ENCODE results near the gene DAPK2.

GRCh38 chr15:63908281-63908680 is 138.0 kb downstream of the DAPK2 start:
- TF ChIP-seq EZH2 (optimal IDR thresholded peaks at IDR 0.05; ENCODE audit: low read depth, low read length) (no peak), CTCF (IDR thresholded peaks at IDR 0.05; ENCODE audit: low read length) (no peak)
